SU-DHL-6 (cell line): Measurements from ENCODE around the gene MRM2.

Experiments used
- CTCF ChIP-seq: fragments of 200-600 bp; sonication (generic); IDR thresholded peaks from one replicate; pipeline ENCODE4 v1.5.1; 2017; ENCODE audit warnings: antibody characterized with exemption, mild to moderate bottlenecking, low read length, moderate library complexity; ENCODE audit not compliant: insufficient read depth, poor library complexity, severe bottlenecking
- EZH2phosphoT487 ChIP-seq: fragments of 200-600 bp; sonication (generic), shearing (Covaris generic); conservative IDR thresholded peaks from 2 replicates; pipeline ENCODE4 v1.6.1; 2018; ENCODE audit warnings: mild to moderate bottlenecking, antibody characterized with exemption, low read length, moderate library complexity, mixed read lengths

- TF ChIP-seq CTCF = no peak
- TF ChIP-seq EZH2phosphoT487 = no peak
These were observed 45.7 kb upstream of the MRM2 start for GRCh38 chr7:2287745-2288144.
